Amygdala (tissue), 56 donors: ENCODE data around the gene DIP2C.
"Not testable (repeated sequence)": the region's sequence is repeated elsewhere in the genome, so short reads cannot be mapped to it uniquely, and the experiment has no call there.

Source experiments
- DNase-seq, 56 donors: peaks; one replicate each; lab custom pipeline; 2025; lab: John Stamatoyannopoulos, UW

DIP2C gene

GRCh38 chr10:477620-478019 is 211.8 kb downstream of the DIP2C start:
- no peak for DNase-seq

DNA sequence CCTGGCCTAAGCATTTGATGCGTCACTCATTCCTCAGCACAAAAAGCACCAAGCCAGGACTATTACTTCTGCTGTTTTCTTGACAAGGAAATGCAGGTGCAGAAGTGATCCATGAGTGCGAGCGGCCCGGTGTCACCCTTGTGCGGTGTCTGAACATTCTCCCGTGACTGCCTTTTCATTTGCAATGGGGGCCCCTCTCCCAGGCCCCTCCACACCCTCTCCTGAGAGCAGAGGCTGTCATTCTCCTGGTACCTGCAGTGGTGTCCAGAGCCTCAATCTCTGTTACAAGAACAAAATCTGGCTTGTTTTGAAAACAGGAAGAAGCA is 213.1 kb downstream of the DIP2C start:
- no peak for DNase-seq

GRCh38 chr10:475709-476454 is 213.6 kb downstream of the DIP2C start:
- DNase-seq = no peak

GRCh38 chr10:474946-475345 is 214.5 kb downstream of the DIP2C start:
- no peak for DNase-seq

DNA sequence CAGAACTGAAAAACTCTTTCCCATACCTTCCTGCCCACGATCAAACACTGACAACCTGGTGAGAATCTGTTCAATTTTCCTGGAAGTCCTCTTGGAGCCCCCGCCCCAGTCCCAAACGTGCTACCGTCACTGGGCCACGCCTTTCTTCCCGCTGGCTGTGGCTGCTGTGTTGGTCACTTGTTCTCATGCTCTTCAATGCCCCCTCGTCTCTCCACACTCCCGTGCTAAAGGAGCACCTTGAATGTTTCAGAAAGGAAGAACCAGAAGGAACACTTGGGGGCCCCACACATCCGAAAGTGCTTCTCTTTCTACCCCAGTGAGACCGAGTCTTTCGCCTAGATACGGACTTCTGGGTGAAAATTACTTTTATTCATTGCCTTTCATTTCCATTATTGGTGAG is 215.1 kb downstream of the DIP2C start:
- no peak for DNase-seq

DNA sequence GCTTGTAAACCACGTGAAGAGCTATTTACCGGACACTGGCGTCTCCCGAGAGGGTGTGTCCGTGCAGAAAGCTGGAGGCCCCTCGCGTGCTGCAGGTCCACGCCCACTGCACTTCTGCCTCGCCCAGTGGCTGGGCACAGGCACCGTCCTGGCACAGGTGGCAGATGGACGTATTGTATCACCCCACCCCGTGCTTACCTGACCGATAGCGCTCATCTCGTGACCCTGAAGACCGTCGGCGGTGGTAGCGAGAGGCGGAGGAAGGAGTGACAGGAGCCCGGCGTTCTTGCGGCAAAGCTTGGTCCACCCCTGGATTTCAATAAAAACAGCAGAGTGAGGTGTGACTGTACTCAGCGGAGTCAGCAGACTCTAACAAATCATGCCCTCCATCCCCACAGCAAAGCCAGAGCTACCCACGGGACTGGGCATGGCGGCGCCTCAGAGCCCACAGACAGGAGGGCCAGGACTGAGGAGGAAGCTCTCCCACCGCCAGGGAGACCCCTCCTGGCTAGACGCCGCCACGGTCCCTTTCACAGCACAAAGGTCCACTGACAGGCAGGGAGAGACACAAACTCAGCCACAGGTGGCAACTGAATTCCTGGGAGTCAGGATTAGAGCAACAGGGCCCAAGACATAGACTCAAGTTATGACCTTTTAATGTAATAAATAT is 217.1 kb downstream of the DIP2C start:
- DNase-seq = no peak

DNA sequence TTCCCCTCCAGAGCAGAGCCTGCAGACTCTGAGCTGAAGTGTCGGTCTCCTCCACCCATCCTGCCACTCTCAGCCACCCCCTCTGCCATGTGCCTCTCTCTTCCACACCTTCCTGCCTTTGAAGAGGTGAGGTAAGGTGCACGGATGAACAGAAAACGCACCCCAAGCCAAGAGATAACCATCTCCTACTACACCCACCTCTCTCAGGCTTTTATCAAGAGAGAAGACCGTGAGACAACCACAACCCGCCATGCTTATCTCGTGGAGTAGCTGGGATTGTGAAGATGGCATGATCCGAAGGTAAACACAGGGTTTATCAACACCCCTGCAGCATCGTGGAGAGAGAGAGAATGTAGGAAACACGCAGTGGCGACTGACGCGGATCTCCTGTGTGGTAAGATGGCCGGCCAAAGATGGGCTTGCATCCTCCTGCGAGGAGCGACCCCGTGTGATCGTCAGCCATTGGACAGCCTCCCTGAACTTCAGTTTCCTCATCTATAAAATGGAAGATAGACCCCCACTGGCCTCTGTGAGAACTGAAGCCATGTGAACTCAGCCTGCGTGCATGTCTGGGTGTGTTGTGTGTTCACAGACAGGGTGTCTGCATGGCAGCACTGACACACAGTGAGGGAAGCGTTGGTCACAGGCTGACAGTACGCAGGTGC is 219.0 kb downstream of the DIP2C start:
- DNase-seq = no peak

GRCh38 chr10:469947-470338 is 219.5 kb downstream of the DIP2C start:
- DNase-seq = no peak

DNA sequence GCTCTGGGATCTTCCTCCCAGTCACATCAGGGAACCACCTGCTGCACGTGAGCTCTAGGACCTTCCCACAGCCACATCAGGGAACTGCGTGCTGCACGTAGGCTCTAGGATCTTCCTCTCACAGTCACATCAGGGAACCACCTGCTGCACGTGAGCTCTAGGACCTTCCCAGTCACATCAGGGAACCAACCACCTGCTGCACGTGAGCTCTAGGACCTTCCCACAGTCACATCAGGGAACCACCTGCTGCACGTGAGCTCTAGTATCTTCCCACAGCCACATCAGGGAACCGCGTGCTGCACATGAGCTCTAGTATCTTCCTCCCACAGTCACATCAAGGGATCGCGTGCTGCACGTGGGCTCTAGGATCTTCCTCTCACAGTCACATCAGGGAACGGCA is 229.7 kb downstream of the DIP2C start:
- no peak for DNase-seq

GRCh38 chr10:458421-458851 is 231.0 kb downstream of the DIP2C start:
- DNase-seq = no peak

GRCh38 chr10:456486-456885 is 233.0 kb downstream of the DIP2C start:
- DNase-seq = no peak

GRCh38 chr10:454860-455259 is 234.6 kb downstream of the DIP2C start:
- DNase-seq = no peak

- DNase-seq = no peak
Observed at GRCh38 chr10:453647-454046, 235.8 kb downstream of the DIP2C start.

- DNase-seq = peak in 31 of 56 donors; percentile 10 to 77 (median 46)
Observed at GRCh38 chr10:452512-453426, 236.7 kb downstream of the DIP2C start.

DNA sequence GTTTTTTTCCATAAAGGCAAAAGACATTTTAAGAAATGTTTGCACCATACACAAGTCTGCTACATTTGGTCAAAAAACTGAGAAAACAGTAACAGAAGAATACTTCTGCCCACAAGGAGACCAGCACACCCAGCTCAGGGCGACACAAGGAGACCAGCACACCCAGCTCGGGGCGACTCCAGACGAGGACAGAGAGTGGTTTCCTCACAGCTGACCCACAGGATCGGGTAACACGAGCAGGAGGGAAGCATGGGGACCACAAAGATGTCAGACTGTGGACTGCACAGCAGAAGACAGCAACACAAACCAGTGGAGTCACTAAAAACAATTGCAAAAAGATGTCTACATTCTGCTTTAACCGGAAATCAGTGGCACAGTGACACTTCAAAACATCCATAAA is 237.6 kb downstream of the DIP2C start:
- no peak for DNase-seq

GRCh38 chr10:451021-451471 is 238.4 kb downstream of the DIP2C start:
- DNase-seq = no peak

DNA sequence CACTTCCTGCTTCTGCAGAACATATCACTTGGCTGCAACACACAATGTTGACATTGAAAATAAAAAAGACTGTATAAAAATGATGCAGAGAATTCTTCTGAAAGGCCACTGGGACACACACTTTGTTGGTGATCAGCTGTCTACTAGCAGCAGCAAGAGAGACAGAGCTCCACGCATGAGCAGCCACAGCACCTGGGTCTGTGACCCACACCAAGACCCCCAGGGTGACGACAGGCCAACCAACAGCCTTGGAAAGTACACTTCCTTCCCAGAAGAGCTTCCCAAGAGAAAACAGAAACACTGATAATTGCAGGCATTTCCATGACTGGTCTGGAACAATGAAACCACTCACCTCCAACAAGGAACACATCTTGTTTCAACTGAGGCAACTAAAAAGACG is 239.0 kb downstream of the DIP2C start:
- DNase-seq = no peak

DNA sequence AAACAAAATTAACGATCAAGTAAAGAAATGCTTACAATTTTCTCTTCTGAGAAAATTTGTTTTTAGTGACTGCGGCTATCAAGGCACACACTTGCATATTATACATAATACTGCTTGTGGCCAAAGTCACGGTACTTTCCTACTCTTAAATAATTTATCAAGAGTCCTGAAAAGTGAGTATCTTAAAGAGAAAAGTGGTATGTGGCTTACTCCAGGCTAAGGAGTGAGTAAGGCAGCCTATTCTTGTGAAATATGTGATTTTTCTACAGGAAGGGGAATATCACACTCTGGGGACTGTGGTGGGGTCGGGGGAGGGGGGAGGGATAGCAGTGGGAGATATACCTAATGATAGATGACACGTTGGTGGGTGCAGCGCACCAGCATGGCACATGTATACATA is 240.1 kb downstream of the DIP2C start:
- DNase-seq = not testable (repeated sequence)

GRCh38 chr10:443459-443858 is 246.0 kb downstream of the DIP2C start:
- no peak for DNase-seq

DNA sequence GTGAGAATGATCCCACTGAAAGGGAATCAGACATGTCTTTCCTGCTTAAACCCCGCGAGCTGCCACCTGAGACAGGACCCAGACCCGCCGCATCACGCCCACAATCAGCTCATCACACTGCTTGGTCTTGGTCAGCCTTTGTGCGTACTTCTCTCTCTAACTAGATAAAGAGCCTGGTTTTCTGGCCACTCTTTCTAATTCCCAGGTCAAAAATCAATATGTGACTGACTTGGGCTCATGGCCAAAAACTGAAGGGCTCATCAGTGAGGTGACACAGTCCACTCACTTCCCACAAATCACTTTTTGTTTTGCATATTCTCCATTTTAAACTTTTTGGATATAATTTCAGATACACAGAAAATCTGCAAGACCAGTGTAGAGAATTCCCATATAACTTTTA is 247.3 kb downstream of the DIP2C start:
- DNase-seq = no peak

DNA sequence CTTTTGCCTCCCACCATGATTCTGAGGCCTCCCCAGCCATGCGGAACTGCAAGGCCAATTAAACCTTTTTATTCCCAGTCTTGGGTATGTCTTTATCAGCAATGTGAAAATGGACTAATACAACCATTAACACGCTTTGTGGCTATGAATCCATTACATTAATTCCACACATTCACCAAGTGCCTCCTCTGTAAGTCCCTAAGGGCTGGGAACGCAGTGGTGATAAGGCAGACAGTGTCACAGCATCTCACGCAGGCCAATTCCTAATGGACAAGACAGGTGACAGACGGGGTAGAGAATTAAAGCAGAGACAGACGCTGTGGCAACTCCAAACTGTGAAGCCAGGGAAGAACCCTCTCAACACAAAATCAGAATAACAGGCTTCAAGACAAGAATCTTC is 247.8 kb downstream of the DIP2C start:
- no peak for DNase-seq
